ENCODE data around the gene ABCA13.

The ABCA13 gene

DNA sequence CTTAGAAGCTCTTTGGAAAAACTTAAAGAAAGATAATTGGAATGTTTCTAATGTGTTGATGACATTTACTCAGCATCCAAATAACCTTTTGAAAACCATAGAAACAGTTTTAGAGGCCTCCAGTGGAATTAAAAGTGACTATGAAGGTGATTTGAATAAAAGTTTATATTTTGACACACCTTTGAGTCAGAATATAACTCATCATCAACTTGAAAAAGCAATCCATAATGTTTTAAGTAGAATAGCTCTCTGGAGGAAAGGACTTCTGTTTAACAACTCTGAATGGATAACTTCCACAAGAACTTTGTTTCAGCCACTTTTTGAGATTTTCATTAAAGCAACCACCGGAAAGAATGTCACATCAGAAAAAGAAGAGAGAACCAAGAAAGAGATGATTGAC, 108.2 kb downstream of the ABCA13 start:
- H3K4me3 ChIP-seq = no peak overlapping the region
- H3K9me3 ChIP-seq (ENCODE audit: low read depth, low read length) = no peaks in the 10 kb centered on the region
- H3K9ac ChIP-seq (ENCODE audit: insufficient read length) = no peak overlapping the region
- TF ChIP-seq POLR2AphosphoS5 (IDR thresholded peaks at IDR 0.05; ENCODE audit: borderline replicate concordance, low read depth, low read length) (no peak), EZH2 (IDR thresholded peaks at IDR 0.05) (no peak), FOXP2 (optimal IDR thresholded peaks at IDR 0.05; ENCODE audit: control extremely low read depth, extremely low read length, insufficient read depth) (no peak)
- no peak overlapping the region for H3K27ac ChIP-seq
- no peaks in the 10 kb centered on the region for H3K36me3 ChIP-seq (ENCODE audit: insufficient read depth, low read length)
- DNase-seq (ENCODE audit: low read depth, low spot score) = no peak

DNA sequence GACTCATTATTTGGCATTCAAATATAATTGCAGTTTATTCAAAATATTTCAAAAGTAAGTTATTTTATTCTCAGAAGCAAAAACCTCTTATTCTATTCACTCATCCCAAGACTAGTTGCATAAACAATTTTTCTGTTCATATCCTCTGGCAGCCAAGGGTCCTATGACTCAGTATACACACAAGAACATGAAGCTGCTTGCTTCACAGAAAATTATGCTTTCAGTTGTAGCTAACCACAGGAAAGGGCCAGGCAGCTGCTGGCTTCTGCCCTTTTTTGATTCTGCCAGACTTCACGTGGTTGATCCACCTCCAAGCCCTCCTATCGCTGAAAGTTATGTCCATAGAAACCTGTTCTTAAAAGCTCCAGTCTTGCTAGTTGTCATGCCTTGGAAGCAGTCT, 108.8 kb downstream of the ABCA13 start:
- Histone ChIP-seq H3K9ac (ENCODE audit: insufficient read length) (no peak overlapping the region), H3K4me3 (no peak overlapping the region), H3K36me3 (ENCODE audit: insufficient read depth, low read length) (no peaks in the 10 kb centered on the region), H3K27ac (no peak overlapping the region), H3K9me3 (ENCODE audit: low read depth, low read length) (no peaks in the 10 kb centered on the region)
- no peak for DNase-seq (ENCODE audit: low read depth, low spot score)
- TF ChIP-seq EZH2 (IDR thresholded peaks at IDR 0.05) (no peak), FOXP2 (optimal IDR thresholded peaks at IDR 0.05; ENCODE audit: control extremely low read depth, extremely low read length, insufficient read depth) (no peak), POLR2AphosphoS5 (IDR thresholded peaks at IDR 0.05; ENCODE audit: borderline replicate concordance, low read depth, low read length) (no peak)

DNA sequence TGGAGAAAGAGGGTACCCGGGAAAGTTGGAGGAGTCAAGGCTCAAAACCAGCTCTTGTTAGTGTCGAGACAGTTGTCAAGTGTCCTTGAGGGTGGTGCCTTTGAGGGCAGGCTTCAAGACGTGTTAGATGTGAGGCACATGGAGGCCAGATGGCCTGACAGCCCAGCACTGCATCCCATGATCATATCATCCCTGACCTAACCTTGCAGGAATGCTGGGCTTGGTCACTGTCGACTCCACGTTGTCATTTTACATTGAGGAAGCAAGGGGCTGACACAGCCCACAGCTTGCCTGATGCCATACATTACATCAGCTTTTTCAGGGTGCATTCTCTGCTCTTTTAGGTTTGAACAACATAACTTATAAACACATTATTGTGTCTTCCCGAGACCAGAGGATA, 114.1 kb downstream of the ABCA13 start:
- no peaks in the 10 kb centered on the region for H3K36me3 ChIP-seq (ENCODE audit: insufficient read depth, low read length)
- no peaks in the 10 kb centered on the region for H3K9me3 ChIP-seq (ENCODE audit: low read depth, low read length)
- H3K9ac ChIP-seq (ENCODE audit: insufficient read length) = no peak overlapping the region
- H3K27ac ChIP-seq = no peak overlapping the region
- H3K4me3 ChIP-seq = no peak overlapping the region
- TF ChIP-seq FOXP2 (optimal IDR thresholded peaks at IDR 0.05; ENCODE audit: control extremely low read depth, extremely low read length, insufficient read depth) = no peak
- no peak for TF ChIP-seq EZH2 (IDR thresholded peaks at IDR 0.05)
- no peak for TF ChIP-seq POLR2AphosphoS5 (IDR thresholded peaks at IDR 0.05; ENCODE audit: borderline replicate concordance, low read depth, low read length)
- DNase-seq (ENCODE audit: low read depth, low spot score) = no peak

DNA sequence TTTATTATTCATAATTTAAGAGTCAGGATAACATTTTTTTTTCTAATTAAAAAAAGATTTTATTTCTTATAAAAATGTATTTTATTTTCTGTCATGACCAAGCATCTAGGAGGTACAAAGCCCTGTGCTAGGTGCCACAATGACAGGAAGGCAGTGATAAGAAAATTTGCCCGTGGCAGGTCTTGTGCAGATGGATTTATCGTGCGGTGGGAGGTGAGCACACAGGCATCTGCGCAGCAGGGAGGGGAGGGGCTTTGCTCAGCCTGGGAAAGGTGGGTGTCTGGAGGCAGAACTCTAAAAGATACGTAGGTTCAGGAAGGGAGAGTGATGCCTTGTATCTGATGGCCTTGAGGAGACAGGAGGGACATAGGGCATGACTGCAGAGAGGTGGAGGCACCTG, 115.6 kb downstream of the ABCA13 start:
- no peak overlapping the region for H3K27ac ChIP-seq
- TF ChIP-seq EZH2 (IDR thresholded peaks at IDR 0.05) = no peak
- no peak for TF ChIP-seq POLR2AphosphoS5 (IDR thresholded peaks at IDR 0.05; ENCODE audit: borderline replicate concordance, low read depth, low read length)
- TF ChIP-seq FOXP2 (optimal IDR thresholded peaks at IDR 0.05; ENCODE audit: control extremely low read depth, extremely low read length, insufficient read depth) = no peak
- no peaks in the 10 kb centered on the region for H3K36me3 ChIP-seq (ENCODE audit: insufficient read depth, low read length)
- DNase-seq (ENCODE audit: low read depth, low spot score) = no peak
- H3K9ac ChIP-seq (ENCODE audit: insufficient read length) = no peak overlapping the region
- no peaks in the 10 kb centered on the region for H3K9me3 ChIP-seq (ENCODE audit: low read depth, low read length)
- H3K4me3 ChIP-seq = no peak overlapping the region

DNA sequence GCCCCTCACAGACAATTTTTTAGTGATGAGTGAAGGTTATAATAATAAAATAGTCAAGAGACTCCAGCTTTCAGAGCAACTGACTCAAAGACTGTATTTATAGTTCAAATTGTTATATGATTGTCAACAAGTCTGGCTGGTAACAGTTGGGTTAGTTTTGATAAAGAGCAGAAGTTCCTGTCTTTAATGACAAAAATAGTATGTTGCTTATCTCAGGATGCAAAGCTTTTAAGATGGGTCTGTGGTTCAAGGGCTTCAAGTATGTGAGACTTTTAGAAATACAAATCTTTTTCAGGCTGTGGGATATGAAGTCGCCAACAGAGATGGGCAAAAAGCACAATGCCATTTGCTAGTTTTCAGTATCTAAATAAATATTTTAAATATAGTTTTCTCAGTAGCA, 118.4 kb downstream of the ABCA13 start:
- TF ChIP-seq EZH2 (IDR thresholded peaks at IDR 0.05) (no peak), FOXP2 (optimal IDR thresholded peaks at IDR 0.05; ENCODE audit: control extremely low read depth, extremely low read length, insufficient read depth) (no peak), POLR2AphosphoS5 (IDR thresholded peaks at IDR 0.05; ENCODE audit: borderline replicate concordance, low read depth, low read length) (no peak)
- no peaks in the 10 kb centered on the region for H3K9me3 ChIP-seq (ENCODE audit: low read depth, low read length)
- H3K4me3 ChIP-seq = no peak overlapping the region
- H3K36me3 ChIP-seq (ENCODE audit: insufficient read depth, low read length) = no peaks in the 10 kb centered on the region
- H3K27ac ChIP-seq = no peak overlapping the region
- H3K9ac ChIP-seq (ENCODE audit: insufficient read length) = no peak overlapping the region
- no peak for DNase-seq (ENCODE audit: low read depth, low spot score)

DNA sequence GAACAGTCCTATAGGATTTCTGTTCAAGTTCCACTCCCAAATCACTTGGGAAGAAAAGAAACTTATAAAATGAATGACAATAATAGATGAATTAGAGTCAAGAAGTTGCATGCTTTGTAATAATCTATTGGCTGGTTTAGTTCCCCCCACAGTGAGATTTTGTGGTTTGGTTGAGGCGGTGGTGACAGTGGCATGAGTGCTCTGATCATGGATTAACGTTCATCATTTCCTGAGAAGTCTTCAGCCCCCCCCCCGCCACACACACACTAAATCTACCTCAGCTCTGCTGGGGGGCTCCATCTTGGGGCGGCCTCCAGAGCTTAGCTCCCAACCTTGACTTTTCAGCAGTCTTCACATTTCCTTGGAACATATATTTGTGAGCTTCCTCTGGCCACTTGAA, 121.7 kb downstream of the ABCA13 start:
- no peaks in the 10 kb centered on the region for H3K9me3 ChIP-seq (ENCODE audit: low read depth, low read length)
- H3K36me3 ChIP-seq (ENCODE audit: insufficient read depth, low read length) = no peaks in the 10 kb centered on the region
- no peak overlapping the region for H3K4me3 ChIP-seq
- no peak overlapping the region for H3K27ac ChIP-seq
- DNase-seq (ENCODE audit: low read depth, low spot score) = no peak
- H3K9ac ChIP-seq (ENCODE audit: insufficient read length) = no peak overlapping the region
- TF ChIP-seq FOXP2 (optimal IDR thresholded peaks at IDR 0.05; ENCODE audit: control extremely low read depth, extremely low read length, insufficient read depth) (no peak), EZH2 (IDR thresholded peaks at IDR 0.05) (no peak), POLR2AphosphoS5 (IDR thresholded peaks at IDR 0.05; ENCODE audit: borderline replicate concordance, low read depth, low read length) (no peak)

DNA sequence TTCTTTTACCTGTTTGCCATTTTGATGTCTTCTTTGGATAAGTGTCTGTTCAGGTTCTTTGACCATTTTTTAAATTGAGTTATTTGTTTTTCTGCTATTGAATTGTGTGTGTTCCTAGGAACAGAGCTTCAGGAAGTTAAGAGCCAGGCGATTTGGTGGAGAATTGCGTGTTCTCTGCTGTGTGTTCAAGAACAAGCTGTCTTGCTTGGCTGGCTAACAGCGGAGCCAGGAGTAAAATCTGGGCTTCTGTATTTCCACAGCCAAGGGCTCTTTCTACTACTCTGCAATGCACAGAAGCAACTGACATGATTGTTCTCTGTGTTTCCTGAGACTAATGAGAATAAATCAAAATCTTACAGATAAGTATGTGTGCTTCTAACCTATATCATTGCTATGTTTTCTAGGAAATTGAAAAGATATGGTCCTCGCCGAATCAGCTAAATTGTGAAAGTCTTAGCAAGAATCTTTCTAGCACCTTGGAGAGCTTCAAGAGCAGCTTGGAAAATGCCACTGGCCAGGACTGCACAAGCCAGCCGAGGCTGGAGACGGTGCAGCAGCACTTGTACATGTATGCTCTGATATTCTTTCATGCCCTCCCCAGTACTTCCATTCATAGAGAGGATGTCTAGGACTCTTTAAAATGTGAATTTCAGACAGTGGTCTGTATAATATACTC, 124.2 kb downstream of the ABCA13 start:
- no peak overlapping the region for H3K9ac ChIP-seq (ENCODE audit: insufficient read length)
- no peaks in the 10 kb centered on the region for H3K36me3 ChIP-seq (ENCODE audit: insufficient read depth, low read length)
- no peak for DNase-seq (ENCODE audit: low read depth, low spot score)
- no peak for TF ChIP-seq EZH2 (IDR thresholded peaks at IDR 0.05)
- no peak for TF ChIP-seq FOXP2 (optimal IDR thresholded peaks at IDR 0.05; ENCODE audit: control extremely low read depth, extremely low read length, insufficient read depth)
- TF ChIP-seq POLR2AphosphoS5 (IDR thresholded peaks at IDR 0.05; ENCODE audit: borderline replicate concordance, low read depth, low read length) = no peak
- H3K9me3 ChIP-seq (ENCODE audit: low read depth, low read length) = no peaks in the 10 kb centered on the region
- no peak overlapping the region for H3K4me3 ChIP-seq
- H3K27ac ChIP-seq = no peak overlapping the region

DNA sequence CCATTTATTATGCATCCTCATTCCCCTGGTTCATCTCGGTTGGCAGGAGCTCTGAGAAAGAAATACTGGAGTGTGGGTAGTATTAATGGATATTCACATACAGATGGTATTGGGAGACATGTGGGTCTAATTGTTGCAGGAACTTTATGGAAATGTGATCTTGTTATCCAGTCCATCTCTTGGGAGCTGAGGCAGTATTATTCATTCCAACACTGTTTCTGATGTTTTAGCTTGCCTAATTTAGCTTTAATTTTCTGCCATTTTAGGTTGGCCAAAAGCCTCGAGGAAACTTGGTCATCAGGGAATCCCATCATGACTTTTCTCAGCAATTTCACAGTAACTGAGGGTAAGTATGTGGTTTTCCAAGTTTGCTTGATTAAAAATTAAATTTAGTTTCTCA, 125.7 kb downstream of the ABCA13 start:
- Histone ChIP-seq H3K36me3 (ENCODE audit: insufficient read depth, low read length) (no peaks in the 10 kb centered on the region), H3K9ac (ENCODE audit: insufficient read length) (no peak overlapping the region), H3K9me3 (ENCODE audit: low read depth, low read length) (no peaks in the 10 kb centered on the region), H3K4me3 (no peak overlapping the region), H3K27ac (no peak overlapping the region)
- TF ChIP-seq FOXP2 (optimal IDR thresholded peaks at IDR 0.05; ENCODE audit: control extremely low read depth, extremely low read length, insufficient read depth) (no peak), POLR2AphosphoS5 (IDR thresholded peaks at IDR 0.05; ENCODE audit: borderline replicate concordance, low read depth, low read length) (no peak), EZH2 (IDR thresholded peaks at IDR 0.05) (no peak)
- DNase-seq (ENCODE audit: low read depth, low spot score) = no peak

DNA sequence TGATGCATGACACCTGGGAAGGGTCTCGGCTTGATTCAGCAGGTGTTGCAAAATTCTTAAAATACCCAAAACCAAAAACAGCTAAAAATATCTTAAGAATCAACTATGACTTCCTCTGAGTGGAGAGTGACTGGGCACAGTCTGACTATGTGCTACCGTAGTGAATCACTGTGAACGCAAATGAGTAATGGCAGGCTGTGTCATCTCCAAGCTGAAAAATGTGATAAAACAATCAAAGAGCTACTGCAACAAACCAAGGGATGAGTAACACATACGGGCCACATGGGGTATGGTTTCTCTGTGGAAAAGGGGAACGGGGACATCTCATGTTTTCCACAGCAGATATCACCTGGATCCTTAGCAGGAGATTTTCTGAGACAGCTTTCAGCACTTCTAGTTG, 127.5 kb downstream of the ABCA13 start:
- no peaks in the 10 kb centered on the region for H3K9me3 ChIP-seq (ENCODE audit: low read depth, low read length)
- no peak for TF ChIP-seq POLR2AphosphoS5 (IDR thresholded peaks at IDR 0.05; ENCODE audit: borderline replicate concordance, low read depth, low read length)
- TF ChIP-seq FOXP2 (optimal IDR thresholded peaks at IDR 0.05; ENCODE audit: control extremely low read depth, extremely low read length, insufficient read depth) = no peak
- TF ChIP-seq EZH2 (IDR thresholded peaks at IDR 0.05) = no peak
- H3K4me3 ChIP-seq = no peak overlapping the region
- DNase-seq (ENCODE audit: low read depth, low spot score) = no peak
- H3K9ac ChIP-seq (ENCODE audit: insufficient read length) = no peak overlapping the region
- H3K27ac ChIP-seq = no peak overlapping the region
- H3K36me3 ChIP-seq (ENCODE audit: insufficient read depth, low read length) = no peaks in the 10 kb centered on the region
